Thoracic aorta (tissue), 2 donors: ENCODE results near the gene C16orf78. TPM values are rescaled to one million over a fixed set of nuclear protein-coding genes. Genes with fewer than 3 reads are reported as not detected.

Source experiments
- ATAC-seq: fragments of 150-250 bp; one replicate; pipeline ENCODE4 v1.8.0; 2017; ENCODE audit warnings: low read depth; ENCODE audit not compliant: insufficient number of reproducible peaks, low FRiP score
- DNase-seq: peaks from one replicate; pipeline ENCODE4 v3.0.0-alpha.2; 2020; ENCODE audit warnings: low spot score
- H3K27ac ChIP-seq, 2 donors: fragments of 200-600 bp; sonication (generic); 1 replicate in 1 of 2; 2 replicates in 1 of 2; pipeline ENCODE4 v1.5.1; 2016; ENCODE audit warnings: mild to moderate bottlenecking in 2 of 2, moderate library complexity in 2 of 2
- H3K27me3 ChIP-seq: fragments of 200-600 bp; sonication (generic); replicated peaks from 2 replicates; pipeline ENCODE4 v1.6.0; 2016; ENCODE audit warnings: mild to moderate bottlenecking; ENCODE audit not compliant: insufficient read depth
- H3K36me3 ChIP-seq: fragments of 200-600 bp; sonication (generic); one replicate; pipeline ENCODE4 v1.5.1; 2016
- H3K4me1 ChIP-seq, 2 donors: fragments of 200-600 bp; sonication (generic); 1 replicate in 1 of 2; 2 replicates in 1 of 2; pipeline versions ENCODE4 v1.5.1 to v1.6.0; 2016; ENCODE audit warnings: low read depth in 2 of 2, mild to moderate bottlenecking in 1 of 2; ENCODE audit not compliant: control insufficient read depth in 1 of 2
- H3K4me3 ChIP-seq: fragments of 200-600 bp; sonication (generic); 2 replicates; pipeline ENCODE4 v1.5.1; 2016; ENCODE audit warnings: mild to moderate bottlenecking
- H3K9me3 ChIP-seq: fragments of 200-600 bp; sonication (generic); 2 replicates; pipeline ENCODE4 v1.5.1; 2016
- total RNA-seq, 2 donors: library from RNA; depleted of rRNA; stranded (reverse); fragments of >200 nt; gene quantifications; one replicate each; pipeline versions ENCODE4 v1.1.0 to v1.2.3, GENCODE V29; 2016
- TF ChIP-seq, protein P1 (sequence below): fragments of 200-600 bp; sonication (generic); IDR thresholded peaks from one replicate; pipeline ENCODE4 v1.5.1; 2019; ENCODE audit warnings: antibody characterized with exemption

The C16orf78 gene
- total RNA-seq, 2 donors from 2014 or later: not detected

DNA sequence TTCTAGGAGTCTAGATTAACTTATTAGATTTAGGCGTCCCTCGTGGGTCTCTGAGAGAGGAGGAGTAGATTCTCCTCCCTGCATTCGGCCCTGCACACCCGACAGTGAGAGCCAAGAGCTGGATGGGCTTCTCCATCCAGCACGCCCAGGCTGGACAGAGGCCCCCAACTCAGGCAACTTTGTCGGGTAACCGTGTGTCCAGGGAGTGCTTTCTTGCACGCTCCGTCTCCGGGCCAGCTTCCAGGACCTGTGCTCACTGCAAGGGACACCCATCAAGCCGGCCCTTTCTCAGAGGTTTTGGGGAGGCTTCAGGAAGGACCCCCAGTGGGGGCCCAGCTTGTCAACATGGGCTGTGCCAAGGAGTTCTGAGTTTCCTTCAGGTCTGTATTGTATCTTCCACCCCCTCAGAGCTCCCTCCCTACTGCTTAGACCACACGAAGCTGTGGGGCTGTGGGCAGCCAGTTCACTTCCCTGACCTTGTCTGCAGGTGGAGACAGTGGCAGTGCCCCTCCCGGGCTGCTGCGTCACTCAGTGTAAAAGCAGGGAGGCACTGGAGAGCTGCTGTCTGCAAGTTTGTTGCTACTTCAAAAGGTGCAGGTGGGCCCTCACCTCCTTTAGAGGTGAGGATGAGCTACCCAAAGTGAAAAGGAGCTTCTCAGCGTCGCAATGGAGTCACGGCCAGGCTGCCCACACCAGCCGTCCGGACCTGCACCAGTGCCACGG is 24.0 kb upstream of the C16orf78 start:
- Histone ChIP-seq H3K9me3 (no peaks in the 10 kb centered on the region), H3K4me1 (no peaks in the 10 kb centered on the region), H3K36me3 (no peaks in the 10 kb centered on the region), H3K27me3 (no peaks in the 10 kb centered on the region), H3K4me3 (no peak overlapping the region), H3K27ac (no peak overlapping the region)
- TF ChIP-seq, protein P1, sequence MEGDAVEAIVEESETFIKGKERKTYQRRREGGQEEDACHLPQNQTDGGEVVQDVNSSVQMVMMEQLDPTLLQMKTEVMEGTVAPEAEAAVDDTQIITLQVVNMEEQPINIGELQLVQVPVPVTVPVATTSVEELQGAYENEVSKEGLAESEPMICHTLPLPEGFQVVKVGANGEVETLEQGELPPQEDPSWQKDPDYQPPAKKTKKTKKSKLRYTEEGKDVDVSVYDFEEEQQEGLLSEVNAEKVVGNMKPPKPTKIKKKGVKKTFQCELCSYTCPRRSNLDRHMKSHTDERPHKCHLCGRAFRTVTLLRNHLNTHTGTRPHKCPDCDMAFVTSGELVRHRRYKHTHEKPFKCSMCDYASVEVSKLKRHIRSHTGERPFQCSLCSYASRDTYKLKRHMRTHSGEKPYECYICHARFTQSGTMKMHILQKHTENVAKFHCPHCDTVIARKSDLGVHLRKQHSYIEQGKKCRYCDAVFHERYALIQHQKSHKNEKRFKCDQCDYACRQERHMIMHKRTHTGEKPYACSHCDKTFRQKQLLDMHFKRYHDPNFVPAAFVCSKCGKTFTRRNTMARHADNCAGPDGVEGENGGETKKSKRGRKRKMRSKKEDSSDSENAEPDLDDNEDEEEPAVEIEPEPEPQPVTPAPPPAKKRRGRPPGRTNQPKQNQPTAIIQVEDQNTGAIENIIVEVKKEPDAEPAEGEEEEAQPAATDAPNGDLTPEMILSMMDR: no peak
- no peak for ATAC-seq
- no peak for DNase-seq

DNA sequence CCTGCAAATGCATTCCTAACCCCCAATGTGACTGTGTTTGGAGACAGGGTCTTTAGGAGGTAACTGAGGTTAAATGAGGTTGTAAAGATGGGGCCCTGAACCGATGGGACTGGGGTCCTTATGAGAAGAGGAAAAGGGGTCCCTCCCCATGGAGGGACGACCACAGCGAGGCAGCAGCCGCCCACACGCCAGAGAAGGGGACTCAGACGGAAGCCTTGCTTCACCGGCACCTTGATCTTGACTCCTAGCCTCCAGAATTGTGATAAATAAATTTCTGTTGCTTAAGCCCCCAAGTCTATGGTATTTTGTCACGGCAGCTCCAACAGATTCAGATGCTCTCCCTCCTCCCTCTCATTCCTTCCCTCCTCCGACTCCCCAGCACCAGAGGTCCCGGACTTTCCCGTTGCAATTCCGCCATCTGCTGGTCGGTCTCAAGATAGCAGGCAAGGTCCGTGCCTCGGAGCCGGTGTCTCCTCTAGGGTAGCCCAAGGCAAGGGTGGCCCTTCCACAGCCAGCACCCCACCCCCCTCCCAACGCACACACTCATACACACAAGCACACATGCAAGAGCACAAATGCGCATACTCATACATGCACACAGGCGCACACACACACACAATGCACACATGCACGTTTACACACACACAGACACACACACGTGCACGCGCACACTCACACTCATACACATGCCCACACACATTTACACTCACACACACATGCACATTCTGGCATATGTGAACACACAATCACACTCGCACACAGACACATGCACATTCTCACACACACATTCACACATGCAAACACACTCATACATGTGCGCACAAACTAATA is 23.1 kb upstream of the C16orf78 start:
- Histone ChIP-seq H3K4me3 (no peak overlapping the region), H3K36me3 (no peaks in the 10 kb centered on the region), H3K4me1 (no peaks in the 10 kb centered on the region), H3K9me3 (no peaks in the 10 kb centered on the region), H3K27me3 (no peaks in the 10 kb centered on the region), H3K27ac (no peak overlapping the region)
- TF ChIP-seq, protein P1: peak; percentile 62
- DNase-seq (no peak), ATAC-seq (no peak)

DNA sequence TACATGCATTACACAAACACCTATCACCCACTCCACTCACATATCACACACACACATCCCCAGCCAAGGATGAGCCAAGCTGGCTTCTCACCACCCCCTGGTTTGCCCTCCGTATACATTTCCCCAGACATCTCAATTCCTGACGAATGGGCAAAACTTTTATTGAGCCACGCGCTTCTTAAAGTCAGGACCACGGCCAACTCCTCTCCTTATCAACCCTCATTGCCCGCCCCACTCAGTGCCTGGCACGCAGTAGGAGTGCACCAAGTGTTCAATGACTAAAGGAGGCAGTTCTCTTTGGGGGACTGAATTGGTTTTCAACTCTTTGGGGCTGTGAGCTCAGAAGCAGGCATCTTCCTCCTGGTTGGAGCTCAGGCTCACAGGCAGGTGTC is 22.5 kb upstream of the C16orf78 start:
- no peak for DNase-seq
- no peaks in the 10 kb centered on the region for H3K4me1 ChIP-seq
- no peaks in the 10 kb centered on the region for H3K36me3 ChIP-seq
- no peak for ATAC-seq
- H3K4me3 ChIP-seq: no peak overlapping the region
- TF ChIP-seq, protein P1: no peak
- H3K9me3 ChIP-seq: no peaks in the 10 kb centered on the region
- H3K27ac ChIP-seq: no peak overlapping the region
- no peaks in the 10 kb centered on the region for H3K27me3 ChIP-seq

DNA sequence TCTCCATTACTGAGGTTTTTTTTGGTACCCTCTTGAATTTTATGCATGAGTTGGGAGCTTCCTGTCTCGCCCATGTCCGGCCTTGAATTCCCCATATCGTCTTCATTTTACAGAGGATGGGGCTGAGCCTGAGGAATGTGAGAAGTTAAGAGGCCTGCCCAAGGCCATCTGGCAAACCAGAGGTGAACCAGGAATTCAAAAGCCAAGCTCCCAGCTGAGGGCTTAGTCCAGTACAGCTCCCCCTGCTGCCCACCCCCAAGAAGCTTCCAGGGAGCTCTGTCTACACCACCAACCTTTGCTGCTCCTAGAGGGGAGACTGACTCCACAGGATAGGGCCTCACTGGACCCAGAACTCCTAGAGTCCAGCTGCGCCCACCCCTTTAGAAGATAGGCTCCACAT is 20.7 kb upstream of the C16orf78 start:
- Histone ChIP-seq H3K36me3 (no peaks in the 10 kb centered on the region), H3K27me3 (no peaks in the 10 kb centered on the region), H3K4me3 (no peak overlapping the region), H3K9me3 (no peaks in the 10 kb centered on the region), H3K27ac (no peak overlapping the region), H3K4me1 (no peaks in the 10 kb centered on the region)
- ATAC-seq (no peak), DNase-seq (no peak)
- TF ChIP-seq, protein P1: no peak

DNA sequence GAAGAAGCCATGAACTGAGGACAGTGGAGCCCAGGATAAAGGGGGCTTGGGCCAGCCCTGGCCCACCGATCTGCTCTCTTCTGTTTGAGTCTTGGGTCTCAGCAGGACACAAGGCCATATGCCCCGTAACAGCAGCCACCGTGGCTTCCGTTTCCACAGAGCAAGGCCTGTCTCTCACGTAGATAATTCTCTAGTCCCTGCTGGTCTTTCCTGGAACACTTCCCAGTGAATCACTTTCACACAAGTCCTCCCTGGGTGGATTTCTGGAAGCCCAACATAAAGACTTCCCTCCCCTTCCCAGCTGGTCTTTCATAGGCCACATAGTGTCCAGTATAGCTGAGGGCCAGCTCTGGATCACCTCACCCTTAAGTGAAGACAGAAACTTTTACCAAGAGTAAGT is 19.9 kb upstream of the C16orf78 start:
- no peak for ATAC-seq
- Histone ChIP-seq H3K36me3 (no peaks in the 10 kb centered on the region), H3K27me3 (no peaks in the 10 kb centered on the region), H3K4me1 (no peaks in the 10 kb centered on the region), H3K9me3 (no peaks in the 10 kb centered on the region), H3K27ac (no peak overlapping the region), H3K4me3 (no peak overlapping the region)
- TF ChIP-seq, protein P1: no peak
- no peak for DNase-seq
